Activated naive CD8-positive, alpha-beta T cell treated with anti-CD3 and anti-CD28 coated beads for 36 hours (primary cell): ENCODE results near the gene LRMDA. TPM values are rescaled to one million over a fixed set of nuclear protein-coding genes. Genes with fewer than 3 reads are reported as not detected.

ENCODE experiments used
- DNase-seq: peaks from one replicate; pipeline ENCODE4 v3.0.0; 2021
- H3K27ac Mint-ChIP-seq: one replicate; pipeline ENCODE4 v1.8.0; 2022; ENCODE audit warnings: mild to moderate bottlenecking, moderate library complexity, mixed read lengths
- H3K27me3 Mint-ChIP-seq: one replicate; pipeline ENCODE4 v1.8.0; 2022; ENCODE audit warnings: mild to moderate bottlenecking, mixed read lengths
- H3K36me3 Mint-ChIP-seq: one replicate; pipeline ENCODE4 v1.8.0; 2021; ENCODE audit warnings: mild to moderate bottlenecking, mixed read lengths
- H3K4me1 Mint-ChIP-seq: one replicate; pipeline ENCODE4 v1.8.0; 2021; ENCODE audit warnings: mixed read lengths
- H3K4me3 Mint-ChIP-seq: one replicate; pipeline ENCODE4 v1.8.0; 2022; ENCODE audit warnings: mild to moderate bottlenecking, moderate library complexity, mixed read lengths
- H3K9me3 Mint-ChIP-seq: one replicate; pipeline ENCODE4 v1.8.0; 2022; ENCODE audit warnings: mixed read lengths
- total RNA-seq, 2 experiments: library from RNA; stranded (reverse); gene quantifications; one replicate each; pipeline ENCODE4 v1.2.3, GENCODE V29; 2021

Gene LRMDA
- total RNA-seq, 2 experiments from 2014 or later, result not detected

DNA sequence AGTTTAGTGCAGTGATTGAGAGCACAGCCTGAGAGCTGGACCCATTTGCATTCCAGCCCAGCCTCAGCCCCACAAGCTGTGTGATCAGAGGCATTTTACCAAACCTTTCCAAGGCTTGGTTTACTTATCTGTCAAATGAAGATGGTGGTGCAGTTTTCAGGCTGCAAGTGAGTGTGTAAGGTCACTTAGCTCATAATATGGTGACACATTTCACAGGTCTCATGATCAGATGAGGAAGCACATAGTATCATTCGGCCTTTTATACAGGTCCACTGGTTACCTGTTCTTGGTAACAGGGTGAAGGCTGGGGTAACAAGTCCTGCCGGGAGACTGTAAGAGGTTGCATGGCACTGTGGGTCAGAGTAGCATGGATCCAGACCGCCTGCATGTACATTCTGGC, 371.7 kb downstream of the LRMDA start:
- Mint-ChIP-seq H3K9me3 (no peaks in the 10 kb centered on the region), H3K27me3 (peaks cover 18% of the 10 kb centered on the region), H3K36me3 (no peaks in the 10 kb centered on the region), H3K4me1 (no peaks in the 10 kb centered on the region), H3K27ac (no peak overlapping the region), H3K4me3 (no peak overlapping the region)
- DNase-seq, result no peak

GRCh38 chr10:75803816-75804552, 372.6 kb downstream of the LRMDA start:
- no peak overlapping the region for H3K27ac Mint-ChIP-seq
- no peaks in the 10 kb centered on the region for H3K9me3 Mint-ChIP-seq
- no peak overlapping the region for H3K4me3 Mint-ChIP-seq
- H3K36me3 Mint-ChIP-seq, result no peaks in the 10 kb centered on the region
- DNase-seq, result no peak
- no peaks in the 10 kb centered on the region for H3K4me1 Mint-ChIP-seq
- H3K27me3 Mint-ChIP-seq, result peaks cover 18% of the 10 kb centered on the region

- no peak overlapping the region for H3K27ac Mint-ChIP-seq
- no peaks in the 10 kb centered on the region for H3K36me3 Mint-ChIP-seq
- DNase-seq, result no peak
- H3K9me3 Mint-ChIP-seq, result no peaks in the 10 kb centered on the region
- H3K4me3 Mint-ChIP-seq, result no peak overlapping the region
- H3K27me3 Mint-ChIP-seq, result peaks cover 18% of the 10 kb centered on the region
- H3K4me1 Mint-ChIP-seq, result no peaks in the 10 kb centered on the region
Measured at GRCh38 chr10:75806186-75806585, 374.8 kb downstream of the LRMDA start.

DNA sequence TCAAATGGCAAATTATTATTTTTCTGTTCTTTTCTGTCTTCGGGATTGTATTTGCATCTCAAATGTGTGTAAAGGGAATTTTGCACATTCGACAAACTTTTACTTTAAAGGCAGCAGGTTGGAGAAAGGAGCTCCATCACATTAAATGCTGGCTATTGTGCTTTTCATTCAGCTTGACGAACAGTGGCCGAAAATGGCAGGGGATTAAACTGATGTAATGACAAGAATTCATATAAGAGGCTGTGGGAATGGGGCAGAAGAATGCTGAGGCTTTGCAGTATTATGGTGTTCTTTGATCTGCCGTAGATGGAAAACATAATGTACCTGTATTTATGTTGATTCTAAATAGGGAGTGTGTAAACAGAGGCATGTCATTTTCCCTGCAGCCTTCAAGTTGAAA, 376.0 kb downstream of the LRMDA start:
- no peaks in the 10 kb centered on the region for H3K36me3 Mint-ChIP-seq
- H3K4me3 Mint-ChIP-seq, result no peak overlapping the region
- H3K27me3 Mint-ChIP-seq, result peaks cover 18% of the 10 kb centered on the region
- H3K9me3 Mint-ChIP-seq, result no peaks in the 10 kb centered on the region
- no peak for DNase-seq
- no peaks in the 10 kb centered on the region for H3K4me1 Mint-ChIP-seq
- H3K27ac Mint-ChIP-seq, result no peak overlapping the region

DNA sequence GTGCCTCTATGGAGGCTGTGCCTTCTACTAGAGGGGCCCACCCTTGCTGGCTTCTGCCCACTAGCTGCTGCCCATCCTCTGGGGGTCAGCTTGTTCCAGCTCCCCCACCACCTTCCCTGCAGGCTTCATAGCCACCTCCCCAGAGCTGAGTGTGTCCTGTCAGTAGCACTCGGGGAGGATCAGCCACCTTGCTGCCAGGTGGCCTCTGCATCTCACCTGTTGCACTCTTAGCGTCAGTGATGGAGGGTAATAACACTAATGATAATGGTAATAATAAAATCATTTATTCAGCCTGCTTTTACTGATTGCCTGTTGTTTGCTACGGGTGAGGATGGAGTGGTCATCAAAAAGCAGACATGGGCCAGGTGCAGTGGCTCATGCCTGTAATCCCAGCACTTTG, 377.6 kb downstream of the LRMDA start:
- Mint-ChIP-seq H3K4me1 (no peaks in the 10 kb centered on the region), H3K9me3 (no peaks in the 10 kb centered on the region), H3K27ac (no peak overlapping the region), H3K4me3 (no peak overlapping the region), H3K27me3 (peaks cover 15% of the 10 kb centered on the region), H3K36me3 (no peaks in the 10 kb centered on the region)
- DNase-seq, result no peak

DNA sequence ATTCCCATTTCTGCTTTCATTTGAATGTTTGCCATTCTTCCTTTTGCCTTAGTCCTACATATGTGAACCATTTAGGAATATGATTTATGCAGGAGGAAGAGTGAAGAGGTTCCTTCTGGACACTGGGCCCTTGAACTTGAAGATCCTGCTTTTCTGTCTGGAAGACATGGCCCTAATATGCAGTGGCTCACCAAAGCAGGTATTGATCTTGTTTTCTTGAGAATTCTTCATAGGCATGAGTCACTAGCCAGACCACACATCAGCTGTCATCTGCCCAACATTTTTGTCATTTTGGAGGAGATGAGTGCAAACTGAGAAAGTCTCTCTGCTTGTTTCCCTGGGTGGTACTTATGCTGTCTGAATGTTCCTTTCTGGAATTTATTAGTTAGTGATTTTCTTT, 382.6 kb downstream of the LRMDA start:
- Mint-ChIP-seq H3K36me3 (no peaks in the 10 kb centered on the region), H3K9me3 (no peaks in the 10 kb centered on the region), H3K4me1 (no peaks in the 10 kb centered on the region), H3K27ac (no peak overlapping the region), H3K27me3 (peaks cover 18% of the 10 kb centered on the region), H3K4me3 (no peak overlapping the region)
- no peak for DNase-seq

DNA sequence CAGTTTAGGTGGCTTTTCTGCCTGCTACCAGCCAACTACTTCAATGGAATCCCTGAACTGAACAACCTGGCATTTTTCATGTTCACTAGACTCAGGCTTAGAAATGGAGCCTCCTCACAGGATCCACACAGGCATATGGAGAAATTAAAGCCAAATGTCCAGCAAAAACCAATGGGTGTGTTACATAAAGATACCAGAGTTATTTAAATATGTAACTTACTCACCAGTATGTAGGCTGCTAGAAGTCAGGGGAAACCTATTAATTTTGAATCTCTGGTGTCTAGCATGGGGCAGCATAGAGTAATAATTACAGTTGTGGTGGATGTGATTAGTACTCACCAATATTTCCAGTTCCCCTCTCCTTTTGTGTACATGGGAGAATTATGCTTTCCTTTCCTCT, 383.6 kb downstream of the LRMDA start:
- peaks cover 25% of the 10 kb centered on the region for H3K27me3 Mint-ChIP-seq
- no peaks in the 10 kb centered on the region for H3K9me3 Mint-ChIP-seq
- no peak for DNase-seq
- H3K4me3 Mint-ChIP-seq, result no peak overlapping the region
- H3K36me3 Mint-ChIP-seq, result no peaks in the 10 kb centered on the region
- H3K4me1 Mint-ChIP-seq, result no peaks in the 10 kb centered on the region
- H3K27ac Mint-ChIP-seq, result no peak overlapping the region

DNA sequence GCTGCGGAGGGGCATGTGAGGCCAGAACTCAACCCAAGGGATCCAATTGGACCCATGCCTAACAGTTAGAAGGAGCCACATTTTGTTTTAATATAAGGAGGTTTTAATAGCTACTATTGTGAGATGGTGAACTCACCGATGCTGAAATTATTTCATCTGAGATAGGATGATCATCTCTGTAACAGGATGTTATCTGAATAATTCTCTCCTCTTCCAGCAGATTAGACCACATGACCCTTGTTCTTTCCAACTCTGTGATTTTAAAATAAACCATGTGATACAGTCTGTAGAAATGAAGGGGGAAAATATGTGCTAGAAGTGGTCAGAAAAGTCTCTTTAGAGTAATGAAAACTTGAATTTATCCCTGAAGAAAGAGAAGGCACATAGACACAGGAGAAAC, 385.8 kb downstream of the LRMDA start:
- H3K27ac Mint-ChIP-seq, result no peak overlapping the region
- no peaks in the 10 kb centered on the region for H3K4me1 Mint-ChIP-seq
- no peaks in the 10 kb centered on the region for H3K36me3 Mint-ChIP-seq
- no peaks in the 10 kb centered on the region for H3K9me3 Mint-ChIP-seq
- H3K4me3 Mint-ChIP-seq, result no peak overlapping the region
- no peak for DNase-seq
- H3K27me3 Mint-ChIP-seq, result peaks cover 29% of the 10 kb centered on the region

- no peaks in the 10 kb centered on the region for H3K4me1 Mint-ChIP-seq
- DNase-seq, result no peak
- no peaks in the 10 kb centered on the region for H3K36me3 Mint-ChIP-seq
- H3K27me3 Mint-ChIP-seq, result peaks cover 29% of the 10 kb centered on the region
- H3K4me3 Mint-ChIP-seq, result no peak overlapping the region
- no peaks in the 10 kb centered on the region for H3K9me3 Mint-ChIP-seq
- no peak overlapping the region for H3K27ac Mint-ChIP-seq
Measured at GRCh38 chr10:75818552-75818951, 387.1 kb downstream of the LRMDA start.

DNA sequence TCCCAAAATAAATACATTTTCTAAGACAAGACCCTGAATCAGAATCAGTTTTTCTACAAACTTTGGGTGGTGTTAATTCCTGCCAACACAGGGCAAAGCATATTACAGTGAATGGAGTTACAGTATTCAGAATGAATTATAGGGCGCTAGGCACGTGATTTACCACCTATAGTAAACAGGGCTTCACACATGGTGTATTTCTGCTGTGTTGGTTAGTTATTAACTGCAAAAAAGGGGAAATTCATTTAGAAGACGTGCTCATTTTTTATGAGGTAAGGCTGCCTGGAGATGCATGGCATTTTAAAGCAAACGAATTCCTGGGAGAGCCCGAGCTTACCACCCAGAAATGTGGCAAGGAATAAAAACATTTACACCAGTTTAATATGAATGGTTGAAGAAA, 393.8 kb downstream of the LRMDA start:
- DNase-seq, result no peak
- Mint-ChIP-seq H3K4me3 (no peak overlapping the region), H3K4me1 (no peaks in the 10 kb centered on the region), H3K9me3 (no peaks in the 10 kb centered on the region), H3K27me3 (peaks cover 2% of the 10 kb centered on the region), H3K27ac (no peak overlapping the region), H3K36me3 (no peaks in the 10 kb centered on the region)

DNA sequence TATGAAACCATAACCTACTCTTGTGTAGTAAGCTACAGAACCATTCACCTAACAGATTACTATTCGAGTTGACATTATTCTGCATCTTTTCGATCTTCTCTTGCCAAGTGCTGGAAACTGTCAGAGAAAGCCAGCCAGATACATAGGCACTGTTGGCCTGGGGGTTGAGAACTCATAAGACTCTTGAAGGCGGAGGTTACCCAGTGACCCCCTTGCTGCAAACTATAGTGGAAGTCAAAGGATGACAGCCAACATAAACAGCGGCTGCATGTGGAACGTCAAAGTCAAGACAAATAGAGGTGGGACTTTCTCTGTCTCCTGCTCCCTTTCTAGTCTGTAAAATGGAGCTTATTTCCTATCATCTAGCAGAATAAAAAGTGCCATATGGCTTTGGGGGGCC, 394.2 kb downstream of the LRMDA start:
- Mint-ChIP-seq H3K36me3 (no peaks in the 10 kb centered on the region), H3K27me3 (no peaks in the 10 kb centered on the region), H3K4me1 (no peaks in the 10 kb centered on the region), H3K9me3 (no peaks in the 10 kb centered on the region), H3K4me3 (no peak overlapping the region), H3K27ac (no peak overlapping the region)
- no peak for DNase-seq

DNA sequence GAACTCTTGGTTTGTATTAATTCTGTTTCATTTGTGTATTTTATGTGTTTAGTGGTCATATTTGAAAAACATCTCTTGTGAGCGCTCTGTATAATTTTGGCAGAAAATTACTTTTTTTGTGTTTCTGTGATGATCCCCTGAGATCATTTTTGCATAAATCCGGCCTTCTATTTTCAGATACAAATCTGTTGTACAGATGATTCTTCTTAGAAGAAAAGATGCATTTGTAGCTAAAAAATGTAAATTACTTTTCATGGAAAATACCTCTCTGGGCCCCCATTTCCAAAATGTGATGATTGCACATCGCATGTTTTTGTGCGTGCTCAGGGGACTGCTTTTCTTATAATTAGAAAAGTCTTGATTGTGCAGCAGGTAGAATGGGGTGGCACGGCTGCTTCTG, 395.4 kb downstream of the LRMDA start:
- no peaks in the 10 kb centered on the region for H3K4me1 Mint-ChIP-seq
- H3K9me3 Mint-ChIP-seq, result no peaks in the 10 kb centered on the region
- no peaks in the 10 kb centered on the region for H3K36me3 Mint-ChIP-seq
- H3K27ac Mint-ChIP-seq, result no peak overlapping the region
- no peak overlapping the region for H3K4me3 Mint-ChIP-seq
- DNase-seq, result no peak
- no peaks in the 10 kb centered on the region for H3K27me3 Mint-ChIP-seq

DNA sequence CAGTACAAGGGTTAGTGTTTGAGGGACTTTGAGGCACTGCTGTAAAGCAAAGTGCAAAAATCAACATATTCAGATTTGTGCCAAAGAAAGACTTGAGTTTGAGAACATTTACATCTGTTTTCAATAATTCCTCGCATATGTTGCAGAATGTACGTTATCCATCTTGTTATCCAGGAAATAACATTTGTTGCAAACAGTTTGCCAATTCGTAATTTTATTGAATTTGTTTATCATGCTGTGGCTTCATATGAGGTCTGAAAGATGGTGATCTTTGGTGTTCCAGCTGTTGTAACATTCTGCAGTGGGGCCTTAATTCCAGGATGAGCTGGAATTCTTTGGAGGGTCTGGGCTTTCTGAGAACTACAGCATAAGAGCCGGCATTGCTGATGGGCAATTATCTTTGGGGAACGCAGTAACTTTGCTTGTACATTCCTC, 396.2 kb downstream of the LRMDA start:
- DNase-seq, result no peak
- H3K27ac Mint-ChIP-seq, result no peak overlapping the region
- peaks cover 2% of the 10 kb centered on the region for H3K9me3 Mint-ChIP-seq
- no peaks in the 10 kb centered on the region for H3K27me3 Mint-ChIP-seq
- H3K4me3 Mint-ChIP-seq, result no peak overlapping the region
- no peaks in the 10 kb centered on the region for H3K4me1 Mint-ChIP-seq
- H3K36me3 Mint-ChIP-seq, result no peaks in the 10 kb centered on the region

- no peaks in the 10 kb centered on the region for H3K27me3 Mint-ChIP-seq
- no peaks in the 10 kb centered on the region for H3K36me3 Mint-ChIP-seq
- DNase-seq, result no peak
- H3K4me1 Mint-ChIP-seq, result no peaks in the 10 kb centered on the region
- H3K4me3 Mint-ChIP-seq, result no peak overlapping the region
- no peak overlapping the region for H3K27ac Mint-ChIP-seq
- peaks cover 2% of the 10 kb centered on the region for H3K9me3 Mint-ChIP-seq
Measured at GRCh38 chr10:75828413-75828812, 397.0 kb downstream of the LRMDA start.

- Mint-ChIP-seq H3K27me3 (no peaks in the 10 kb centered on the region), H3K27ac (no peak overlapping the region), H3K4me1 (no peaks in the 10 kb centered on the region), H3K9me3 (peaks cover 2% of the 10 kb centered on the region), H3K4me3 (no peak overlapping the region), H3K36me3 (no peaks in the 10 kb centered on the region)
- no peak for DNase-seq
Measured at GRCh38 chr10:75836064-75836463, 404.6 kb downstream of the LRMDA start.

- H3K27me3 Mint-ChIP-seq, result no peaks in the 10 kb centered on the region
- no peak overlapping the region for H3K4me3 Mint-ChIP-seq
- no peaks in the 10 kb centered on the region for H3K36me3 Mint-ChIP-seq
- no peaks in the 10 kb centered on the region for H3K9me3 Mint-ChIP-seq
- H3K27ac Mint-ChIP-seq, result no peak overlapping the region
- DNase-seq, result no peak
- H3K4me1 Mint-ChIP-seq, result no peaks in the 10 kb centered on the region
Measured at GRCh38 chr10:75838486-75838885, 407.1 kb downstream of the LRMDA start.
